ENCODE data around the gene HIF3A.
A peak's percentile ranks its signal among the peaks of the same experiment; 100 is the strongest.

The HIF3A gene

GRCh38 chr19:46386996-46387712, 90.3 kb downstream of the HIF3A start:
- Histone ChIP-seq H3K4me1 (ENCODE audit: insufficient read depth, low read length) (no peaks in the 10 kb centered on the region), H3K4me3 (ENCODE audit: low read length) (no peak overlapping the region), H3K36me3 (ENCODE audit: insufficient read depth, low read length) (peaks cover 90% of the 10 kb centered on the region), H3K9ac (ENCODE audit: low read depth, low read length) (no peak overlapping the region), H3K27me3 (ENCODE audit: insufficient read depth, low read length) (no peaks in the 10 kb centered on the region), H3K27ac (ENCODE audit: low read depth, low read length) (no peak overlapping the region), H3K9me3 (ENCODE audit: insufficient read depth, low read depth, low read length) (0 out of 2 replicates have a peak, but pooled peaks cover 3% of the 10 kb centered on the region)
- 96% methylated on average over 30 of the region's 30 CpGs for whole genome bisulfite sequencing

GRCh38 chr19:46387713-46388130, 90.9 kb downstream of the HIF3A start:
- no peak overlapping the region for H3K9ac ChIP-seq (ENCODE audit: low read depth, low read length)
- no peaks in the 10 kb centered on the region for H3K4me1 ChIP-seq (ENCODE audit: insufficient read depth, low read length)
- peaks cover 84% of the 10 kb centered on the region for H3K36me3 ChIP-seq (ENCODE audit: insufficient read depth, low read length)
- no peak overlapping the region for H3K27ac ChIP-seq (ENCODE audit: low read depth, low read length)
- H3K27me3 ChIP-seq (ENCODE audit: insufficient read depth, low read length), result no peaks in the 10 kb centered on the region
- 95% methylated on average over 10 of the region's 10 CpGs for WGBS
- H3K4me3 ChIP-seq (ENCODE audit: low read length), result no peak overlapping the region
- H3K9me3 ChIP-seq (ENCODE audit: insufficient read depth, low read depth, low read length), result 0 out of 2 replicates have a peak, but pooled peaks cover 3% of the 10 kb centered on the region

- no peaks in the 10 kb centered on the region for H3K4me1 ChIP-seq (ENCODE audit: insufficient read depth, low read length)
- H3K4me3 ChIP-seq (ENCODE audit: low read length), result no peak overlapping the region
- H3K27ac ChIP-seq (ENCODE audit: low read depth, low read length), result no peak overlapping the region
- no peak overlapping the region for H3K9ac ChIP-seq (ENCODE audit: low read depth, low read length)
- 0 out of 2 replicates have a peak, but pooled peaks cover 3% of the 10 kb centered on the region for H3K9me3 ChIP-seq (ENCODE audit: insufficient read depth, low read depth, low read length)
- no peaks in the 10 kb centered on the region for H3K27me3 ChIP-seq (ENCODE audit: insufficient read depth, low read length)
- H3K36me3 ChIP-seq (ENCODE audit: insufficient read depth, low read length), result peaks cover 87% of the 10 kb centered on the region
- 93% methylated on average over 25 of the region's 25 CpGs for WGBS
These were observed 91.7 kb downstream of the HIF3A start for GRCh38 chr19:46388311-46389095.

- Histone ChIP-seq H3K4me1 (ENCODE audit: insufficient read depth, low read length) (no peaks in the 10 kb centered on the region), H3K4me3 (ENCODE audit: low read length) (no peak overlapping the region), H3K9ac (ENCODE audit: low read depth, low read length) (no peak overlapping the region), H3K27me3 (ENCODE audit: insufficient read depth, low read length) (no peaks in the 10 kb centered on the region), H3K36me3 (ENCODE audit: insufficient read depth, low read length) (peaks cover 69% of the 10 kb centered on the region), H3K27ac (ENCODE audit: low read depth, low read length) (no peak overlapping the region), H3K9me3 (ENCODE audit: insufficient read depth, low read depth, low read length) (0 out of 2 replicates have a peak, but pooled peaks cover 3% of the 10 kb centered on the region)
- WGBS, result 92% methylated on average over 15 of the region's 16 CpGs
These were observed 93.4 kb downstream of the HIF3A start for GRCh38 chr19:46390121-46390858.

GRCh38 chr19:46390866-46391265, 94.0 kb downstream of the HIF3A start:
- Histone ChIP-seq H3K9me3 (ENCODE audit: insufficient read depth, low read depth, low read length) (0 out of 2 replicates have a peak, but pooled peaks cover 3% of the 10 kb centered on the region), H3K9ac (ENCODE audit: low read depth, low read length) (no peak overlapping the region), H3K36me3 (ENCODE audit: insufficient read depth, low read length) (peaks cover 66% of the 10 kb centered on the region), H3K27ac (ENCODE audit: low read depth, low read length) (no peak overlapping the region), H3K4me1 (ENCODE audit: insufficient read depth, low read length) (no peaks in the 10 kb centered on the region), H3K27me3 (ENCODE audit: insufficient read depth, low read length) (no peaks in the 10 kb centered on the region), H3K4me3 (ENCODE audit: low read length) (no peak overlapping the region)
- WGBS, result 95% methylated on average over 18 of the region's 18 CpGs

- Histone ChIP-seq H3K36me3 (ENCODE audit: insufficient read depth, low read length) (peaks cover 60% of the 10 kb centered on the region), H3K27ac (ENCODE audit: low read depth, low read length) (peak overlapping the region; percentile 18; the same call in 1 of the 2 replicates), H3K27me3 (ENCODE audit: insufficient read depth, low read length) (no peaks in the 10 kb centered on the region), H3K9ac (ENCODE audit: low read depth, low read length) (no peak overlapping the region), H3K4me1 (ENCODE audit: insufficient read depth, low read length) (no peaks in the 10 kb centered on the region), H3K9me3 (ENCODE audit: insufficient read depth, low read depth, low read length) (0 out of 2 replicates have a peak, but pooled peaks cover 3% of the 10 kb centered on the region), H3K4me3 (ENCODE audit: low read length) (no peak overlapping the region)
- 93% methylated on average over 33 of the region's 33 CpGs for WGBS
These were observed 94.7 kb downstream of the HIF3A start for GRCh38 chr19:46391296-46392251.

GRCh38 chr19:46392252-46392801, 95.5 kb downstream of the HIF3A start:
- no peak overlapping the region for H3K9ac ChIP-seq (ENCODE audit: low read depth, low read length)
- 89% methylated on average over 20 of the region's 21 CpGs for WGBS

GRCh38 chr19:46392837-46393236, 96.0 kb downstream of the HIF3A start:
- 87% methylated on average over 4 of the region's 4 CpGs for WGBS
- Histone ChIP-seq H3K4me3 (ENCODE audit: low read length) (no peak overlapping the region), H3K9me3 (ENCODE audit: insufficient read depth, low read depth, low read length) (0 out of 2 replicates have a peak, but pooled peaks cover 3% of the 10 kb centered on the region), H3K4me1 (ENCODE audit: insufficient read depth, low read length) (no peaks in the 10 kb centered on the region; the same call in 1 of the 2 replicates), H3K9ac (ENCODE audit: low read depth, low read length) (no peak overlapping the region), H3K36me3 (ENCODE audit: insufficient read depth, low read length) (peaks cover 47% of the 10 kb centered on the region), H3K27me3 (ENCODE audit: insufficient read depth, low read length) (no peaks in the 10 kb centered on the region), H3K27ac (ENCODE audit: low read depth, low read length) (no peak overlapping the region)

More at GRCh38 chr19:46392252-46392801, 95.5 kb downstream of the HIF3A start:
- no peaks in the 10 kb centered on the region for H3K27me3 ChIP-seq (ENCODE audit: insufficient read depth, low read length)
- H3K4me1 ChIP-seq (ENCODE audit: insufficient read depth, low read length), result no peaks in the 10 kb centered on the region
- H3K4me3 ChIP-seq (ENCODE audit: low read length), result no peak overlapping the region
- H3K9me3 ChIP-seq (ENCODE audit: insufficient read depth, low read depth, low read length), result 0 out of 2 replicates have a peak, but pooled peaks cover 3% of the 10 kb centered on the region
- H3K27ac ChIP-seq (ENCODE audit: low read depth, low read length), result no peak overlapping the region
- peaks cover 52% of the 10 kb centered on the region for H3K36me3 ChIP-seq (ENCODE audit: insufficient read depth, low read length)
